IMR-90 (cell line): ENCODE data around the gene WDR70. TPM values are rescaled to one million over a fixed set of nuclear protein-coding genes. Genes with fewer than 3 reads are reported as not detected.

Source experiments
- ATAC-seq: fragments of 200-7000 bp; cut with Tn5 transposase; 2 replicates; pipeline ENCODE4 v1.9.1; 2020; ENCODE audit warnings: low read depth, mild to moderate bottlenecking, moderate library complexity
- BruUV-seq: library from RNA; stranded (reverse); fragments of 400-500 nt; replicated peaks from 2 replicates; lab custom pipeline; 2021; lab: Mats Ljungman, UMichigan
- CTCF ChIA-PET: fragments of 300-600 bp; formaldehyde crosslinking; extraction: SDS; loops from one replicate; lab custom pipeline; 2021; ENCODE audit warnings: antibody characterized with exemption; lab: Yijun Ruan, JAX
- POLR2A ChIA-PET: fragments of 300-600 bp; sonication (Branson Sonifier 250); formaldehyde crosslinking; loops from one replicate; lab custom pipeline; 2022; ENCODE audit warnings: antibody characterized with exemption; ENCODE audit not compliant: unreplicated experiment; lab: Charles Lee
- DNase-seq: peaks from one replicate; pipeline ENCODE4 v3.0.0; 2013
- H2AFZ ChIP-seq: replicated peaks from 2 replicates; pipeline ENCODE3; 2013; ENCODE audit warnings: low read length, mild to moderate bottlenecking; ENCODE audit not compliant: poor library complexity
- H2AK5ac ChIP-seq: 2 replicates; pipeline ENCODE4 v1.6.1; 2013; ENCODE audit warnings: low read depth, low read length, inconsistent platforms
- H2AK9ac ChIP-seq: replicated peaks from 2 replicates; pipeline ENCODE3; 2013; ENCODE audit warnings: mild to moderate bottlenecking, low read depth, low read length, moderate library complexity; ENCODE audit not compliant: poor library complexity
- H2BK120ac ChIP-seq: 2 replicates; pipeline ENCODE4 v1.6.1; 2013; ENCODE audit warnings: low read depth, low read length, inconsistent platforms
- H2BK15ac ChIP-seq: 3 replicates; pipeline ENCODE4 v1.6.1; 2013; ENCODE audit warnings: low read depth, low read length, inconsistent platforms
- H2BK20ac ChIP-seq: 2 replicates; pipeline ENCODE4 v1.6.1; 2013; ENCODE audit warnings: low read depth, mild to moderate bottlenecking, inconsistent platforms, low read length, moderate library complexity
- H2BK5ac ChIP-seq: 2 replicates; pipeline ENCODE4 v1.6.1; 2013; ENCODE audit warnings: mild to moderate bottlenecking, low read depth, low read length, inconsistent platforms; ENCODE audit not compliant: poor library complexity, severe bottlenecking
- H3K14ac ChIP-seq: replicated peaks from 2 replicates; pipeline ENCODE4 v1.6.1; 2013; ENCODE audit warnings: low read depth, low read length, inconsistent platforms
- H3K18ac ChIP-seq: 2 replicates; pipeline ENCODE4 v1.6.1; 2013; ENCODE audit warnings: low read depth, low read length, control low read depth
- H3K23ac ChIP-seq: 2 replicates; pipeline ENCODE4 v1.6.1; 2013; ENCODE audit warnings: low read depth, low read length, inconsistent platforms
- H3K27ac ChIP-seq: 2 replicates; pipeline ENCODE4 v1.5.1; 2013; ENCODE audit warnings: mild to moderate bottlenecking, control low read depth, low read length; ENCODE audit not compliant: insufficient read depth
- H3K27me3 ChIP-seq: 2 replicates; pipeline ENCODE4 v1.6.1; 2013; ENCODE audit warnings: low read length; ENCODE audit not compliant: control insufficient read depth, insufficient read depth
- H3K36me3 ChIP-seq: 2 replicates; pipeline ENCODE4 v1.6.1; 2013; ENCODE audit warnings: low read length, mixed read lengths; ENCODE audit not compliant: control insufficient read depth, insufficient read depth
- H3K4ac ChIP-seq: 2 replicates; pipeline ENCODE4 v1.6.1; 2013; ENCODE audit warnings: low read depth, low read length, inconsistent platforms
- H3K4me1 ChIP-seq: 2 replicates; pipeline ENCODE4 v1.6.1; 2013; ENCODE audit warnings: low read length, mixed read lengths; ENCODE audit not compliant: control insufficient read depth, insufficient read depth
- H3K4me2 ChIP-seq: 2 replicates; pipeline ENCODE4 v1.6.1; 2013; ENCODE audit warnings: low read depth, mild to moderate bottlenecking, control low read depth, low read length, moderate library complexity
- H3K4me3 ChIP-seq: 2 replicates; pipeline ENCODE4 v1.5.1; 2013; ENCODE audit warnings: low read depth, mild to moderate bottlenecking, control low read depth, low read length, moderate library complexity; ENCODE audit not compliant: insufficient read depth
- H3K56ac ChIP-seq: 2 replicates; pipeline ENCODE4 v1.6.1; 2013; ENCODE audit warnings: low read length, inconsistent platforms; ENCODE audit not compliant: insufficient read depth; ENCODE audit errors: extremely low read depth
- H3K79me1 ChIP-seq, 2 experiments: 2 replicates each; pipeline ENCODE4 v1.6.1; 2013; ENCODE audit warnings: low read length in 2 of 2, inconsistent platforms in 1 of 2, low read depth in 1 of 2
- H3K9ac ChIP-seq: 2 replicates; pipeline ENCODE4 v1.6.1; 2013; ENCODE audit warnings: low read depth, low read length, control low read depth
- H3K9me1 ChIP-seq: 2 replicates; pipeline ENCODE4 v1.6.1; 2013; ENCODE audit warnings: low read length, inconsistent platforms; ENCODE audit not compliant: insufficient read depth
- H3K9me3 ChIP-seq: 2 replicates; pipeline ENCODE4 v1.6.1; 2013; ENCODE audit warnings: low read length; ENCODE audit not compliant: control insufficient read depth, insufficient read depth
- H4K20me1 ChIP-seq: 2 replicates; pipeline ENCODE4 v1.6.1; 2013; ENCODE audit warnings: low read length, inconsistent platforms; ENCODE audit not compliant: insufficient read depth
- H4K5ac ChIP-seq: 2 replicates; pipeline ENCODE4 v1.6.1; 2013; ENCODE audit warnings: mild to moderate bottlenecking, low read depth, low read length, control low read depth
- H4K8ac ChIP-seq, 2 experiments: 2 replicates each; pipeline ENCODE4 v1.6.1; 2013; ENCODE audit warnings: low read depth in 2 of 2, low read length in 2 of 2, control low read depth in 1 of 2, inconsistent platforms in 1 of 2
- H4K91ac ChIP-seq: 2 replicates; pipeline ENCODE4 v1.6.1; 2013; ENCODE audit warnings: low read depth, low read length, inconsistent platforms; ENCODE audit not compliant: insufficient read depth
- MAZ ChIP-seq: IDR thresholded peaks from 2 replicates; pipeline ENCODE4 v1.6.1; 2012; ENCODE audit warnings: low read depth, mild to moderate bottlenecking, low read length, improper control_type of control experiment, moderate library complexity, borderline replicate concordance
- MXI1 ChIP-seq: IDR thresholded peaks from 2 replicates; pipeline ENCODE4 v1.6.1; 2012; ENCODE audit warnings: low read depth, mild to moderate bottlenecking, low read length, moderate library complexity, borderline replicate concordance
- NFE2L2 ChIP-seq: fragments of 150-350 bp; IDR thresholded peaks from 2 replicates; pipeline ENCODE4 v1.6.1; 2016; ENCODE audit warnings: low read depth, mild to moderate bottlenecking, low read length
- POLR2A ChIP-seq: IDR thresholded peaks from 2 replicates; pipeline ENCODE4 v1.6.1; 2012; ENCODE audit warnings: mild to moderate bottlenecking, low read depth, low read length
- RCOR1 ChIP-seq: IDR thresholded peaks from 2 replicates; pipeline ENCODE4 v1.6.1; 2012; ENCODE audit warnings: mild to moderate bottlenecking, low read length, improper control_type of control experiment; ENCODE audit not compliant: insufficient replicate concordance
- RFX5 ChIP-seq: IDR thresholded peaks from 2 replicates; pipeline ENCODE4 v1.8.0; 2012; ENCODE audit warnings: low read depth, mild to moderate bottlenecking, low read length, moderate library complexity
- dilution Hi-C: fragments of 300-500 bp; cut with HindIII; formaldehyde crosslinking; loops from one replicate; pipeline ENCODE4 v1.14.3; 2018; ENCODE audit warnings: low sequenced_read_pairs; ENCODE audit not compliant: unreplicated experiment
- in situ Hi-C: fragments of 300-500 bp; cut with MboI; formaldehyde crosslinking; loops from 3 replicates; pipeline ENCODE4 v1.14.3; 2019; ENCODE audit warnings: low sequenced_read_pairs, inconsistent platforms, mixed read lengths
- intact Hi-C: fragments of 100-400 bp; cut with micrococcal nuclease; formaldehyde crosslinking; loops from 2 replicates; pipeline ENCODE4 v1.10.0; 2022
- polyA plus RNA-seq, 3 experiments: library from polyadenylated mRNA; depleted of rRNA; stranded (reverse); fragments of >200 nt; gene quantifications; 2 replicates each; pipeline ENCODE4 v1.2.3, GENCODE V29; 2012; ENCODE audit warnings: low replicate concordance in 1 of 3
- total RNA-seq: library from RNA; depleted of rRNA; stranded (reverse); fragments of >200 nt; gene quantifications from 2 replicates; pipeline ENCODE4 v1.2.3, GENCODE V29; 2012
- TF ChIP-seq, protein P1 (sequence below): fragments of 150-350 bp; IDR thresholded peaks from 2 replicates; pipeline ENCODE4 v1.6.1; 2016; ENCODE audit warnings: low read depth, mild to moderate bottlenecking, low read length, moderate library complexity, borderline replicate concordance

WDR70 gene
- total and polyA plus RNA-seq, 2 of the 4 experiments (the other 2 are of a cell fraction): 16.7 to 29.9 TPM

- Histone ChIP-seq H3K14ac (no peak overlapping the region), H3K4me1 (no peaks in the 10 kb centered on the region), H4K8ac (no peak overlapping the region), H3K18ac (no peak overlapping the region), H3K56ac (no peak overlapping the region), H3K9ac (no peak overlapping the region), H3K4me2 (no peak overlapping the region), H3K79me1 (peaks cover 0 to under 1% of the 10 kb centered on the region in 2 experiments; a peak in 1 of 4 replicates), H2BK20ac (no peak overlapping the region), H2AFZ (no peak overlapping the region), H3K27me3 (no peaks in the 10 kb centered on the region), H2BK120ac (no peak overlapping the region), H4K20me1 (no peaks in the 10 kb centered on the region), H3K23ac (no peak overlapping the region), H3K36me3 (no peaks in the 10 kb centered on the region), H3K9me1 (no peaks in the 10 kb centered on the region), H2AK9ac (no peak overlapping the region), H3K27ac (no peak overlapping the region), H3K4me3 (no peak overlapping the region), H2BK5ac (no peak overlapping the region), H2BK15ac (no peak overlapping the region), H2AK5ac (no peak overlapping the region), H4K5ac (no peak overlapping the region), H4K91ac (no peak overlapping the region), H3K9me3 (no peaks in the 10 kb centered on the region), H3K4ac (no peak overlapping the region)
- dilution Hi-C loops (no loop called here), in situ Hi-C loops (no loop called here), intact Hi-C loops (no loop called here)
- CTCF ChIA-PET: no interaction called here
- TF ChIP-seq POLR2A: no peak
- TF ChIP-seq, protein P1, sequence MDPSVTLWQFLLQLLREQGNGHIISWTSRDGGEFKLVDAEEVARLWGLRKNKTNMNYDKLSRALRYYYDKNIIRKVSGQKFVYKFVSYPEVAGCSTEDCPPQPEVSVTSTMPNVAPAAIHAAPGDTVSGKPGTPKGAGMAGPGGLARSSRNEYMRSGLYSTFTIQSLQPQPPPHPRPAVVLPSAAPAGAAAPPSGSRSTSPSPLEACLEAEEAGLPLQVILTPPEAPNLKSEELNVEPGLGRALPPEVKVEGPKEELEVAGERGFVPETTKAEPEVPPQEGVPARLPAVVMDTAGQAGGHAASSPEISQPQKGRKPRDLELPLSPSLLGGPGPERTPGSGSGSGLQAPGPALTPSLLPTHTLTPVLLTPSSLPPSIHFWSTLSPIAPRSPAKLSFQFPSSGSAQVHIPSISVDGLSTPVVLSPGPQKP: no peak
- TF ChIP-seq RCOR1: no peak
- TF ChIP-seq MXI1: no peak
- no peak for TF ChIP-seq RFX5
- TF ChIP-seq NFE2L2: no peak
- no peak for TF ChIP-seq MAZ
- DNase-seq (no peak), ATAC-seq (no peak)
- BruUV-seq: no TSS peak
- POLR2A ChIA-PET: no interaction called here
Observed at GRCh38 chr5:37568893-37569292, 189.8 kb downstream of the WDR70 start.
